T-cell (primary cell): ENCODE measurements around the gene SEC11A. TPM values are rescaled to one million over a fixed set of nuclear protein-coding genes. Genes with fewer than 3 reads are reported as not detected.
A peak's percentile ranks its signal among the peaks of the same experiment; 100 is the strongest.

ENCODE experiments used
- ATAC-seq, 4 experiments: fragments of 200-7000 bp in 3 of 4; fragments of 150-1000 bp in 1 of 4; cut with Tn5 transposase; replicated peaks in 1 of 4; 1 replicate in 3 of 4; 2 replicates in 1 of 4; pipeline ENCODE4 v1.10.0; 2021; ENCODE audit warnings: moderate library complexity in 3 of 4, mild to moderate bottlenecking in 2 of 4, moderate number of reproducible peaks in 1 of 4
- CTCF ChIA-PET, 2 donors: fragments of 300-600 bp; sonication (Branson Sonifier 250); formaldehyde crosslinking; loops; one replicate each; lab custom pipeline; 2022; ENCODE audit warnings: antibody characterized with exemption in 2 of 2; lab: Charles Lee
- POLR2A ChIA-PET, 2 donors: fragments of 300-600 bp; sonication (Branson Sonifier 250); formaldehyde crosslinking; loops; one replicate each; lab custom pipeline; 2022; ENCODE audit warnings: antibody characterized with exemption in 2 of 2; lab: Charles Lee
- DNase-seq, 35 experiments: peaks; one replicate each; pipeline versions ENCODE4 v3.0.0 to v3.0.0-alpha.2; 2013 to 2023
- H3K27ac ChIP-seq: one replicate; pipeline ENCODE4 v1.5.1; 2013; ENCODE audit warnings: low read length
- H3K27me3 ChIP-seq, 2 experiments: replicated peaks in 1 of 2; 1 replicate in 1 of 2; 2 replicates in 1 of 2; pipeline versions ENCODE4 v1.6.1 to v1.7.0; 2013; ENCODE audit warnings: low read length in 1 of 2, mixed read lengths in 1 of 2; ENCODE audit not compliant: control insufficient read depth in 2 of 2, insufficient read depth in 2 of 2; ENCODE audit errors: extremely low read depth in 1 of 2
- H3K36me3 ChIP-seq, 2 donors: 1 replicate in 1 of 2; 2 replicates in 1 of 2; pipeline versions ENCODE4 v1.6.1 to v1.7.0; 2013; ENCODE audit warnings: low read length in 1 of 2; ENCODE audit not compliant: control insufficient read depth in 2 of 2, insufficient read depth in 1 of 2; ENCODE audit errors: extremely low read depth in 1 of 2
- H3K4me1 ChIP-seq, 2 experiments: 1 replicate in 1 of 2; 2 replicates in 1 of 2; pipeline versions ENCODE4 v1.6.1 to v1.7.0; 2013; ENCODE audit warnings: low read length in 2 of 2, mixed read lengths in 1 of 2; ENCODE audit not compliant: insufficient read depth in 2 of 2, control insufficient read depth in 1 of 2; ENCODE audit errors: extremely low read depth in 1 of 2
- H3K4me3 ChIP-seq, 2 donors: 1 replicate in 1 of 2; 2 replicates in 1 of 2; pipeline versions ENCODE4 v1.5.1 to v1.7.0; 2013; ENCODE audit warnings: mild to moderate bottlenecking in 2 of 2, low read length in 1 of 2, moderate library complexity in 1 of 2; ENCODE audit not compliant: control insufficient read depth in 1 of 2; ENCODE audit errors: extremely low read depth in 1 of 2
- H3K9me3 ChIP-seq: 2 replicates; pipeline ENCODE4 v1.7.0; 2013
- H3K27ac Mint-ChIP-seq, 2 donors: one replicate each; pipeline ENCODE4 v1.8.0; 2020 to 2021; ENCODE audit warnings: mild to moderate bottlenecking in 2 of 2, mixed read lengths in 2 of 2
- H3K27me3 Mint-ChIP-seq, 2 donors: one replicate each; pipeline ENCODE4 v1.8.0; 2021 to 2022; ENCODE audit warnings: mixed read lengths in 2 of 2
- H3K36me3 Mint-ChIP-seq: one replicate; pipeline ENCODE4 v1.8.0; 2021; ENCODE audit warnings: mixed read lengths
- H3K4me1 Mint-ChIP-seq, 3 donors: one replicate each; pipeline ENCODE4 v1.8.0; 2020 to 2022; ENCODE audit warnings: mixed read lengths in 3 of 3, mild to moderate bottlenecking in 1 of 3
- H3K4me3 Mint-ChIP-seq, 3 donors: one replicate each; pipeline ENCODE4 v1.8.0; 2020 to 2022; ENCODE audit warnings: mild to moderate bottlenecking in 3 of 3, mixed read lengths in 3 of 3, moderate library complexity in 3 of 3
- H3K9me3 Mint-ChIP-seq, 3 donors: one replicate each; pipeline ENCODE4 v1.8.0; 2020 to 2022; ENCODE audit warnings: mixed read lengths in 3 of 3
- WGBS: methylation state at CpG from one replicate; pipeline ENCODE4 v1.1.5; 2013; ENCODE audit warnings: missing lambda C conversion rate; ENCODE audit not compliant: insufficient coverage; 5-methylcytosine and 5-hydroxymethylcytosine counted together
- total RNA-seq, 35 experiments: library from RNA in 6 of 35; stranded (reverse) in 6 of 35; fragments of 120-200 nt in 1 of 35; gene quantifications; one replicate each; pipeline versions ENCODE4 v1.2.1 to v1.2.4 and lab custom pipeline; 2013 to 2026

Gene SEC11A
- total RNA-seq, 5 donors from 2014 or later (not counting 1 experiment from before 2014, with no cell fraction given): 52.3 to 68.9 (median 66.5) TPM

- POLR2A ChIA-PET: interaction anchor here in 1 of 2 donors (0.6 to 0.7 kb wide), 3 partner anchors 10 to 68 kb away, joined by 3 to 5 read pairs (median 3); no protein-coding TSS in a partner anchor
- ATAC-seq: no peak
- no peak for DNase-seq
- no peaks in the 10 kb centered on the region for H3K36me3 ChIP-seq
- H3K4me3 ChIP-seq: no peak overlapping the region
- H3K4me1 ChIP-seq: peaks cover 21 to 49% of the 10 kb centered on the region in 2 experiments
- CTCF ChIA-PET: no interaction called here
- H3K27ac ChIP-seq: no peak overlapping the region
- H3K9me3 ChIP-seq: no peaks in the 10 kb centered on the region
- Mint-ChIP-seq H3K27me3 (no peaks in the 10 kb centered on the region), H3K4me1 (peaks cover 47 to 59% (median 54%) of the 10 kb centered on the region in 3 donors), H3K4me3 (no peak overlapping the region), H3K36me3 (no peaks in the 10 kb centered on the region), H3K27ac (no peak overlapping the region), H3K9me3 (no peaks in the 10 kb centered on the region)
- no peaks in the 10 kb centered on the region for H3K27me3 ChIP-seq
Measured at GRCh38 chr15:84731774-84732173, 15.8 kb upstream of the SEC11A start.

GRCh38 chr15:84727429-84727828, 11.5 kb upstream of the SEC11A start:
- peak overlapping the region; percentile 66 to 74 for H3K27ac Mint-ChIP-seq
- DNase-seq: no peak
- 100% methylated on average over 1 of the region's 6 CpGs for WGBS
- no peaks in the 10 kb centered on the region for H3K27me3 Mint-ChIP-seq
- H3K36me3 ChIP-seq: no peaks in the 10 kb centered on the region
- H3K4me3 ChIP-seq: no peak overlapping the region
- no peaks in the 10 kb centered on the region for H3K27me3 ChIP-seq
- ChIA-PET CTCF (interaction anchor here in 1 of 2 donors (0.6 kb wide), 1 partner anchor 69 kb away, joined by 3 read pairs; the partner anchor contains the start of gene NMB), POLR2A (interaction anchor here in 1 of 2 donors (0.6 kb wide), 1 partner anchor 69 kb away, joined by 7 read pairs; the partner anchor contains the start of gene NMB)
- peaks cover 20 to 50% of the 10 kb centered on the region in 2 experiments for H3K4me1 ChIP-seq
- no peak for ATAC-seq
- H3K27ac ChIP-seq: no peak overlapping the region
- no peaks in the 10 kb centered on the region for H3K36me3 Mint-ChIP-seq
- H3K9me3 ChIP-seq: no peaks in the 10 kb centered on the region
- H3K4me3 Mint-ChIP-seq: no peak overlapping the region
- peaks cover 38 to 53% (median 51%) of the 10 kb centered on the region in 3 donors for H3K4me1 Mint-ChIP-seq
- no peaks in the 10 kb centered on the region for H3K9me3 Mint-ChIP-seq

- Mint-ChIP-seq H3K4me3 (peak overlapping the region; percentile 55 to 66 (median 66)), H3K27me3 (no peaks in the 10 kb centered on the region), H3K36me3 (no peaks in the 10 kb centered on the region), H3K9me3 (no peaks in the 10 kb centered on the region), H3K27ac (peak overlapping the region; percentile 97 to 98), H3K4me1 (peaks cover 52 to 66% (median 65%) of the 10 kb centered on the region in 3 donors)
- Histone ChIP-seq H3K27me3 (no peaks in the 10 kb centered on the region), H3K4me1 (peaks cover 37 to 65% of the 10 kb centered on the region in 2 experiments), H3K36me3 (no peaks in the 10 kb centered on the region), H3K27ac (peak overlapping the region; percentile 83), H3K9me3 (no peaks in the 10 kb centered on the region), H3K4me3 (no peak overlapping the region)
- ChIA-PET CTCF (interaction anchor here (0.6 to 1.4 kb wide), 4 partner anchors 8 to 43 kb away, joined by 3 to 7 read pairs (median 4); no protein-coding TSS in a partner anchor), POLR2A (interaction anchor here in 1 of 2 donors (1.1 kb wide), 1 partner anchor 9 kb away, joined by 4 read pairs; the partner anchor contains the start of gene SEC11A)
- whole genome bisulfite sequencing: no CpG with 5 or more reads among the region's 1 CpG
- ATAC-seq (peak; percentile 68 to 88 (median 78)), DNase-seq (peak in 16 of 35 experiments; percentile 9 to 53 (median 26))
Measured at GRCh38 chr15:84725001-84725491, 9.1 kb upstream of the SEC11A start.

- POLR2A ChIA-PET: interaction anchor here in 1 of 2 donors (0.6 kb wide), 1 partner anchor 73 kb away, joined by 3 read pairs; no protein-coding TSS in a partner anchor
- Mint-ChIP-seq H3K36me3 (no peaks in the 10 kb centered on the region), H3K4me1 (peaks cover 54 to 69% (median 65%) of the 10 kb centered on the region in 3 donors), H3K9me3 (no peaks in the 10 kb centered on the region), H3K27ac (peak overlapping the region; percentile 79 to 94), H3K4me3 (peak overlapping the region in 1 of 3 donors; percentile 65), H3K27me3 (no peaks in the 10 kb centered on the region)
- WGBS: no CpG with 5 or more reads among the region's 2 CpGs
- H3K27ac ChIP-seq: no peak overlapping the region
- CTCF ChIA-PET: interaction anchor here in 1 of 2 donors (0.7 to 1.1 kb wide), 3 partner anchors 25 to 315 kb away, joined by 3 to 5 read pairs (median 3); no protein-coding TSS in a partner anchor
- H3K9me3 ChIP-seq: no peaks in the 10 kb centered on the region
- ATAC-seq (no peak), DNase-seq (no peak)
- no peaks in the 10 kb centered on the region for H3K27me3 ChIP-seq
- no peak overlapping the region for H3K4me3 ChIP-seq
- peaks cover 37 to 62% of the 10 kb centered on the region in 2 experiments for H3K4me1 ChIP-seq
- H3K36me3 ChIP-seq: no peaks in the 10 kb centered on the region
Measured at GRCh38 chr15:84722628-84723027, 6.7 kb upstream of the SEC11A start.

GRCh38 chr15:84721371-84721770, 5.4 kb upstream of the SEC11A start:
- Histone ChIP-seq H3K4me3 (no peak overlapping the region), H3K27me3 (no peaks in the 10 kb centered on the region), H3K9me3 (no peaks in the 10 kb centered on the region), H3K27ac (peak overlapping the region; percentile 58), H3K4me1 (peaks cover 42 to 63% of the 10 kb centered on the region in 2 experiments), H3K36me3 (no peaks in the 10 kb centered on the region)
- DNase-seq (peak in 23 of 35 experiments; percentile 10 to 61 (median 31)), ATAC-seq (peak; percentile 61 to 75 (median 64))
- H3K4me1 Mint-ChIP-seq: peaks cover 56 to 72% (median 59%) of the 10 kb centered on the region in 3 donors
- no peaks in the 10 kb centered on the region for H3K9me3 Mint-ChIP-seq
- POLR2A ChIA-PET: interaction anchor here (0.6 to 1.1 kb wide), 5 partner anchors 9 to 14 kb away, joined by 3 to 6 read pairs (median 5); no protein-coding TSS in a partner anchor
- H3K27ac Mint-ChIP-seq: peak overlapping the region; percentile 94 to 95
- H3K27me3 Mint-ChIP-seq: no peaks in the 10 kb centered on the region
- CTCF ChIA-PET: interaction anchor here in 1 of 2 donors (0.5 to 1.0 kb wide), 2 partner anchors 14 to 21 kb away, joined by 3 to 7 read pairs; no protein-coding TSS in a partner anchor
- H3K4me3 Mint-ChIP-seq: peak overlapping the region in 2 of 3 donors; percentile 22 to 65
- H3K36me3 Mint-ChIP-seq: no peaks in the 10 kb centered on the region
- 0% methylated on average over 1 of the region's 2 CpGs for WGBS

GRCh38 chr15:84715441-84716035, 401 bp downstream of the SEC11A start:
- Mint-ChIP-seq H3K27me3 (no peaks in the 10 kb centered on the region), H3K4me3 (peak overlapping the region; percentile 88 to 97 (median 89)), H3K4me1 (peaks cover 43 to 59% (median 45%) of the 10 kb centered on the region in 3 donors), H3K36me3 (peaks cover 6% of the 10 kb centered on the region), H3K9me3 (no peaks in the 10 kb centered on the region), H3K27ac (peak overlapping the region; percentile 97 to 98)
- CTCF ChIA-PET: interaction anchor here in 1 of 2 donors (0.5 to 2.5 kb wide), 5 partner anchors 20 to 322 kb away, joined by 3 to 13 read pairs (median 6); no protein-coding TSS in a partner anchor
- peaks cover 21% of the 10 kb centered on the region in 2 experiments for H3K4me1 ChIP-seq
- H3K27me3 ChIP-seq: no peaks in the 10 kb centered on the region
- H3K27ac ChIP-seq: peak overlapping the region; percentile 78
- ATAC-seq: peak in 2 of 4 experiments; percentile 8 to 10
- H3K36me3 ChIP-seq: peaks cover 0 to 7% of the 10 kb centered on the region in 2 donors
- WGBS: under 1% methylated on average over 35 of the region's 36 CpGs
- DNase-seq: peak in 12 of 35 experiments; percentile 2 to 42 (median 16)
- POLR2A ChIA-PET: interaction anchor here in 1 of 2 donors (1.0 to 1.5 kb wide), 4 partner anchors 10 to 85 kb away, joined by 3 to 4 read pairs (median 4); no protein-coding TSS in a partner anchor
- no peaks in the 10 kb centered on the region for H3K9me3 ChIP-seq
- peak overlapping the region; percentile 65 to 95 for H3K4me3 ChIP-seq
